Vagina (tissue), 2 donors: ENCODE measurements around the gene ZNF133. TPM values are rescaled to one million over a fixed set of nuclear protein-coding genes. Genes with fewer than 3 reads are reported as not detected.
"Not testable (repeated sequence)": the region's sequence is repeated elsewhere in the genome, so short reads cannot be mapped to it uniquely, and the experiment has no call there.

Experiments
- DNase-seq, 2 donors: peaks; one replicate each; pipeline ENCODE4 v3.0.0-alpha.2; 2017; ENCODE audit errors: extremely low spot score in 2 of 2
- H3K27ac ChIP-seq: fragments of 200-600 bp; sonication (generic); one replicate; pipeline ENCODE4 v1.5.1; 2019
- H3K27me3 ChIP-seq: fragments of 200-600 bp; sonication (generic); one replicate; pipeline ENCODE4 v1.5.1; 2019
- H3K36me3 ChIP-seq, 2 donors: fragments of 200-600 bp; sonication (generic); one replicate each; pipeline ENCODE4 v1.5.1; 2017 to 2019
- H3K4me1 ChIP-seq: fragments of 200-600 bp; sonication (generic); one replicate; pipeline ENCODE4 v1.5.1; 2019
- H3K4me3 ChIP-seq, 2 donors: fragments of 200-600 bp; sonication (generic); 1 replicate in 1 of 2; 2 replicates in 1 of 2; pipeline ENCODE4 v1.5.1; 2016 to 2019
- H3K9me3 ChIP-seq: fragments of 200-600 bp; sonication (generic); one replicate; pipeline ENCODE4 v1.5.1; 2019
- POLR2A ChIP-seq, 2 donors: fragments of 450-650 bp; IDR thresholded peaks; one replicate each; pipeline ENCODE4 v1.6.1; 2017; ENCODE audit warnings: antibody characterized with exemption in 2 of 2, mild to moderate bottlenecking in 2 of 2, moderate library complexity in 2 of 2
- POLR2AphosphoS5 ChIP-seq, 2 donors: sonication (generic); formaldehyde crosslinking; IDR thresholded peaks; one replicate each; pipeline ENCODE4 v1.9.0; 2017; ENCODE audit warnings: antibody characterized with exemption in 2 of 2, mild to moderate bottlenecking in 2 of 2, low read depth in 1 of 2; ENCODE audit not compliant: insufficient read depth in 1 of 2
- intact Hi-C: fragments of 100-400 bp; cut with DNase I; formaldehyde crosslinking; loops from one replicate; pipeline ENCODE4 v1.15.1; 2023
- total RNA-seq: library from RNA; depleted of rRNA; stranded (reverse); fragments of >200 nt; gene quantifications from one replicate; pipeline ENCODE4 v1.2.3, GENCODE V29; 2016
- TF ChIP-seq, protein P1 (sequence below), 3 experiments: fragments of 450-650 bp in 2 of 3; fragments of 200-600 bp in 1 of 3; sonication (generic) in 1 of 3; IDR thresholded peaks; one replicate each; pipeline ENCODE4 v1.5.1; 2017 to 2019; ENCODE audit warnings: antibody characterized with exemption in 3 of 3, mild to moderate bottlenecking in 2 of 3, moderate library complexity in 2 of 3

ZNF133 gene
- total RNA-seq, 1 donor from 2014 or later = 20.6 TPM

DNA sequence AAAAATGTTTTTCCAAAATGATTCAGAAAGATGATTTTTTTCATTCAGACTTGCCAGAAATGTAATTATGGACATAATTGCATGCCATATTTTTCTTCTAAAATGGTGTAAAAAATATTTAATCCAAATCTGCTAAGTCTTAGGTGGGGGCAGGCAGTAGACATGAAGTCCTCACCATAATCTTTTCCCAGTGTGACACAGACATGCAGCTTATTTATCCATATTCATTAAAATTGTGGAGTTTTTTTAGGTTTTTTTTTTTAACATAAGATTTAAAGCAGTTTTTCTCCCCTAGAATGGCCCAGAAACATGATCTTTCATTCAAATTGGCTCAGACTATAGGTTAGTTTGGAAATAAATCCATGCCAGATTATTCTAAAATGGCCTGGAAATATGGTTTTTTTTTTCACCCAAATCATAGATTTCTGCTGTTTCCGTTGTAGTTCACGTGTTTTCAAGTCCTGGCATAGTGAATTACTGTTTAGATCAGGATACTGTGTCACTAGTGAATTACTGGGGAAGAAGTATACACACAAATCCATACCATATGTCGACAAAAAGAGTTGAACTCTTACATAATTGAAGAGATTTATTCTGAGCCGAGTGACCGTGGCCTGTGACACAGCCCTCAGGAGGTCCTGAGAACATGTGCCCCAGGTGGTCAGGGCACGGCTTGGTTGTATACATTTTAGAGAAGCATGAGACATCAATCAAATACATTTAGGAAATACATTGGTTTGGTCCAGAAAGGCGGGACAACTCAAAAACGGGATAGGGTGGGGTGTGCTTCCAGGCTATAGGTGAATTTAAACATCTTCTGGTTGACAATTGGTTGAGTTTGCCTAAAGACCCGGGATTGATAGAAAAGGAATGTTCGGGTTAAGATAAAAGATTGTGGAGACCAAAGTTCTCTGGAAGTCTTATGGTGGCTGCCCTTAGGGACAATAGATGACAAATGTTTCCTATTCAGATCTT is 33.9 kb downstream of the ZNF133 start:
- Histone ChIP-seq H3K36me3 (no peaks in the 10 kb centered on the region), H3K4me3 (no peak overlapping the region), H3K9me3 (no peaks in the 10 kb centered on the region), H3K4me1 (no peaks in the 10 kb centered on the region), H3K27ac (no peak overlapping the region), H3K27me3 (no peaks in the 10 kb centered on the region)
- no peak for DNase-seq
- TF ChIP-seq, protein P1, sequence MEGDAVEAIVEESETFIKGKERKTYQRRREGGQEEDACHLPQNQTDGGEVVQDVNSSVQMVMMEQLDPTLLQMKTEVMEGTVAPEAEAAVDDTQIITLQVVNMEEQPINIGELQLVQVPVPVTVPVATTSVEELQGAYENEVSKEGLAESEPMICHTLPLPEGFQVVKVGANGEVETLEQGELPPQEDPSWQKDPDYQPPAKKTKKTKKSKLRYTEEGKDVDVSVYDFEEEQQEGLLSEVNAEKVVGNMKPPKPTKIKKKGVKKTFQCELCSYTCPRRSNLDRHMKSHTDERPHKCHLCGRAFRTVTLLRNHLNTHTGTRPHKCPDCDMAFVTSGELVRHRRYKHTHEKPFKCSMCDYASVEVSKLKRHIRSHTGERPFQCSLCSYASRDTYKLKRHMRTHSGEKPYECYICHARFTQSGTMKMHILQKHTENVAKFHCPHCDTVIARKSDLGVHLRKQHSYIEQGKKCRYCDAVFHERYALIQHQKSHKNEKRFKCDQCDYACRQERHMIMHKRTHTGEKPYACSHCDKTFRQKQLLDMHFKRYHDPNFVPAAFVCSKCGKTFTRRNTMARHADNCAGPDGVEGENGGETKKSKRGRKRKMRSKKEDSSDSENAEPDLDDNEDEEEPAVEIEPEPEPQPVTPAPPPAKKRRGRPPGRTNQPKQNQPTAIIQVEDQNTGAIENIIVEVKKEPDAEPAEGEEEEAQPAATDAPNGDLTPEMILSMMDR (IDR thresholded peaks at IDR 0.05) = no peak
- TF ChIP-seq POLR2A (IDR thresholded peaks at IDR 0.05) = no peak
- TF ChIP-seq POLR2AphosphoS5 (IDR thresholded peaks at IDR 0.05; ENCODE audit: insufficient read depth in 1 of 2, low read depth in 1 of 2) = no peak
- intact Hi-C loops = no loop called here

DNA sequence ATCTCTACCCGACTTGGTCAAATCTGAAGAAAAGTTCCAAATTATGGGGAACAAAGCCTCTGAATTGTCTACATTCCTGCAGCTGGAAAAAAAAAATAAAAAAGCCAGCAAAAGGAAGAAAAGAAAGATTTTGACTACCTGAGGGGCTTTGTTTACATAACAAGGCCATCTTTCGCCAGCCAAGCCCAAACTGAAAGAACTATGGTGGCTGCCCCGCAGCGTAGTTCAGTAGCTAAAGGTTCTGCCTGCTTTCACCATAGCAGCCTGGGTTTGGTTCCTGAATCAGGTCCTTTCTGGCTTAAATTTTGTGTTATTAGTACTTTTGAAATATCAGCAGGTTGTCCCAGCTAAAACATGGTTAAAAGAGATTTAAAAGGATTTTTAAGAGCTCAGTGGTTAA is 35.4 kb downstream of the ZNF133 start:
- DNase-seq = no peak
- no peak overlapping the region for H3K4me3 ChIP-seq
- H3K27ac ChIP-seq = no peak overlapping the region
- intact Hi-C loops = no loop called here
- H3K9me3 ChIP-seq = no peaks in the 10 kb centered on the region
- no peaks in the 10 kb centered on the region for H3K27me3 ChIP-seq
- H3K4me1 ChIP-seq = no peaks in the 10 kb centered on the region
- TF ChIP-seq, protein P1 (IDR thresholded peaks at IDR 0.05) = no peak
- no peaks in the 10 kb centered on the region for H3K36me3 ChIP-seq

DNA sequence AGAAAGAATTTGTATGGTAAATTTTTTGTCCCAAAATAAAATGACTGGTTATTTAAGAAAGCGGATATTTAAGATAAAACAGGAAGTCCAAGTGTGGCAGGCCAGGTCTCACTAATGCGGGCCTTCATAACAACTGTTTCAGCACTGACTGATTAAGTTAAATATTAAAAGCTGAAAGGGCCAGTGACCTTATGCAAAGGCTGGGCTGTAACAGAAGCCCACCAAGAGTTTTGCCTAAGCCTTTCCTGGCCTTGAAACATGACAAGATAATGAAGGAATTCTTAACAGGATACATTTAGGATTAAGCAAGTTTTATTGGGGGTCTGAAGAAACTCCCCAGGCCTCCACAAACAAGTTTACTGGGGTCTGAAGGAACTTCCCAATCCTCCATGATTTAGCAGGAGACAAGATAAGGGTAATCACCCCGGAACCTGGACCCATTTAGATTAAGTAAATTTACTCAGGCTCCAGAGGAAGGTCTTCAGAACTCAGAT is 36.3 kb downstream of the ZNF133 start:
- H3K27ac ChIP-seq = no peak overlapping the region
- H3K4me1 ChIP-seq = no peaks in the 10 kb centered on the region
- TF ChIP-seq, protein P1 (IDR thresholded peaks at IDR 0.05) = no peak
- TF ChIP-seq POLR2AphosphoS5 (IDR thresholded peaks at IDR 0.05; ENCODE audit: insufficient read depth in 1 of 2, low read depth in 1 of 2) (no peak), POLR2A (IDR thresholded peaks at IDR 0.05) (no peak)
- no peak for DNase-seq
- no peaks in the 10 kb centered on the region for H3K36me3 ChIP-seq
- no peaks in the 10 kb centered on the region for H3K27me3 ChIP-seq
- H3K9me3 ChIP-seq = no peaks in the 10 kb centered on the region
- intact Hi-C loops = no loop called here
- no peak overlapping the region for H3K4me3 ChIP-seq

DNA sequence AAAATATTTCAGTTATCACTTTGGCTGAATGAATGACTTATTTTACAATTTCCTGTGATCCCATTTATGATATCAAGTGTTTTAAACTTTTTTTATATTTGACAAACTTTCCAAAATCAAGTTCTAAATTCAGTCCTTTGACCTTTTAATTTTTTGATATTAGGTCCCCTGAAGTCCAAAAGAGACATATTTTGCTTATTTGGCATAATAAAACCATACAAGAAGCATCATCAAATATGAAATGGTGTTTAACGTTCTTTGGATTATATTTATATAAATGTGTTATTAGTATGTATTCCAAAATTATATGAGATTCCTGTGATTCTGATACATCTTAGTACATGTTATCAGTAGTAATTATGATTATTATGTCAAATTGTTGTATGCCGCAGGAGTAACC is 38.7 kb downstream of the ZNF133 start:
- Histone ChIP-seq H3K4me3 (no peak overlapping the region), H3K27ac (no peak overlapping the region), H3K36me3 (no peaks in the 10 kb centered on the region), H3K4me1 (no peaks in the 10 kb centered on the region), H3K9me3 (peaks cover 10% of the 10 kb centered on the region), H3K27me3 (no peaks in the 10 kb centered on the region)
- intact Hi-C loops = no loop called here
- TF ChIP-seq, protein P1 (IDR thresholded peaks at IDR 0.05) = no peak
- TF ChIP-seq POLR2A (IDR thresholded peaks at IDR 0.05) = no peak
- TF ChIP-seq POLR2AphosphoS5 (IDR thresholded peaks at IDR 0.05; ENCODE audit: insufficient read depth in 1 of 2, low read depth in 1 of 2) = no peak
- no peak for DNase-seq

DNA sequence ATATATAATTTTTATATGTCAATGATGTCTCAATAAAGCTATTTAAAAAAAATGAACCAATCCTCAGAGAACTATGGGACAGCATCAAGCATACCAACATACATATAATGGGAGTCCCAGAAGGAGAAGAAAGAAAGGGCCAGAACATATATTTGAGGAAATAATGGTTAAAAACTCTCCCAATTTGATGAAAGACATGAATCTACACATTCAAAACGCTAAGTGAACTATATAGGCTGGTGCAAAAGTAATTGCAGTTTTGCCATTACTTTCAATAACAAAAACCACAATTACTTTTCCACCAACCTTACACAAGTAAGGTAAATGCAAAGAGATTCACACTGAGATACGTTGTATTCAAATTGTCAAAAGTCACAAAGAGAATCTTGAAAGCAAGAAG is 43.4 kb downstream of the ZNF133 start:
- H3K4me3 ChIP-seq = no peak overlapping the region
- no peaks in the 10 kb centered on the region for H3K4me1 ChIP-seq
- no peaks in the 10 kb centered on the region for H3K27me3 ChIP-seq
- no peak overlapping the region for H3K27ac ChIP-seq
- TF ChIP-seq POLR2A (IDR thresholded peaks at IDR 0.05) = no peak
- TF ChIP-seq, protein P1 (IDR thresholded peaks at IDR 0.05) = no peak
- TF ChIP-seq POLR2AphosphoS5 (IDR thresholded peaks at IDR 0.05; ENCODE audit: insufficient read depth in 1 of 2, low read depth in 1 of 2) = no peak
- DNase-seq = no peak
- H3K36me3 ChIP-seq = no peaks in the 10 kb centered on the region
- intact Hi-C loops = no loop called here
- peaks cover 10% of the 10 kb centered on the region for H3K9me3 ChIP-seq

DNA sequence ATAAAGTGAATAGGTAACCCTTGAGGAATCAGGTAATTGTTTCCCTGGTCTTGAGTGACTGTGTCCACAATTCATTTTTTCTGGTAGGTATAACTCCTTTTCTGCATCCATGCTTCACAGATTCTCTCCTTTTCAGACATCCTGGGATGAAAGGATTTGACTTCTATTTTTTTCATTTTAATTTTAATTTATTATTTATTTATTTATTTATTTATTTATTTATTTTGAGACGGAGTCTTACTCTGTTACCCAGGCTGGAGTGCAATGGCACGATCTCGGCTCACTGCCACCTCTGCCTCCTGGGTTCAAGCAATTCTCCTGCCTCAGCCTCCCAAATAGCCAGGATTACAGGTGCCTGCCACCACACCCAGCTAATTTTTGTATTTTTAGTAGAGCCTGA is 61.4 kb downstream of the ZNF133 start:
- intact Hi-C loops, H3K27me3 ChIP-seq, H3K27ac ChIP-seq, H3K4me1 ChIP-seq, H3K36me3 ChIP-seq, DNase-seq, H3K9me3 ChIP-seq, H3K4me3 ChIP-seq: not testable (repeated sequence)
